Uterus (tissue), 2 donors: ENCODE results near the gene KLB.

ENCODE experiments used
- CTCF ChIP-seq, 4 experiments: fragments of 200-600 bp in 2 of 4; fragments of 450-650 bp in 2 of 4; sonication (generic) in 2 of 4; IDR thresholded peaks; one replicate each; pipeline ENCODE4 v1.5.1; 2016 to 2019; ENCODE audit warnings: antibody characterized with exemption in 4 of 4, mild to moderate bottlenecking in 2 of 4, moderate library complexity in 1 of 4
- POLR2A ChIP-seq, 2 donors: fragments of 450-650 bp; IDR thresholded peaks; one replicate each; pipeline ENCODE4 v1.6.1; 2016; ENCODE audit warnings: antibody characterized with exemption in 2 of 2, mild to moderate bottlenecking in 1 of 2, moderate library complexity in 1 of 2

DNA sequence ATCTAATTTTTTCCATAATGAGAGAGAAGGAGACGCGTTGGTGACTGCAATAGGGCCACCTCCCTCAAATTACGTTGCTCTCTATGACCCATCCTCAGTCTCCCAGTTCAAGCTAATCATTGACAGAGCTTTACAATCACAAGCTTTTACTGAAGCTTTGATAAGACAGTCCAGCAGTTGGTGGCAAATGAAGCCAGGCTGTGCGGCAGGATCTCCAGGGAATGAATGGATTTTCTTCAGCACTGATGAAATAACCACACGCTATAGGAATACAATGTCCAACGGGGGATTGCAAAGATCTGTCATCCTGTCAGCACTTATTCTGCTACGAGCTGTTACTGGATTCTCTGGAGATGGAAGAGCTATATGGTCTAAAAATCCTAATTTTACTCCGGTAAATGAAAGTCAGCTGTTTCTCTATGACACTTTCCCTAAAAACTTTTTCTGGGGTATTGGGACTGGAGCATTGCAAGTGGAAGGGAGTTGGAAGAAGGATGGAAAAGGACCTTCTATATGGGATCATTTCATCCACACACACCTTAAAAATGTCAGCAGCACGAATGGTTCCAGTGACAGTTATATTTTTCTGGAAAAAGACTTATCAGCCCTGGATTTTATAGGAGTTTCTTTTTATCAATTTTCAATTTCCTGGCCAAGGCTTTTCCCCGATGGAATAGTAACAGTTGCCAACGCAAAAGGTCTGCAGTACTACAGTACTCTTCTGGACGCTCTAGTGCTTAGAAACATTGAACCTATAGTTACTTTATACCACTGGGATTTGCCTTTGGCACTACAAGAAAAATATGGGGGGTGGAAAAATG lies at the start of gene KLB:
- TF ChIP-seq CTCF (IDR thresholded peaks at IDR 0.05) = no peak
- TF ChIP-seq POLR2A (IDR thresholded peaks at IDR 0.05) = no peak
